Measurements from ENCODE around the gene PARD3. TPM values are rescaled to one million over a fixed set of nuclear protein-coding genes. Genes with fewer than 3 reads are reported as not detected.

Gene PARD3
- total RNA-seq, 1 experiment from 2014 or later, result 51.8 TPM

DNA sequence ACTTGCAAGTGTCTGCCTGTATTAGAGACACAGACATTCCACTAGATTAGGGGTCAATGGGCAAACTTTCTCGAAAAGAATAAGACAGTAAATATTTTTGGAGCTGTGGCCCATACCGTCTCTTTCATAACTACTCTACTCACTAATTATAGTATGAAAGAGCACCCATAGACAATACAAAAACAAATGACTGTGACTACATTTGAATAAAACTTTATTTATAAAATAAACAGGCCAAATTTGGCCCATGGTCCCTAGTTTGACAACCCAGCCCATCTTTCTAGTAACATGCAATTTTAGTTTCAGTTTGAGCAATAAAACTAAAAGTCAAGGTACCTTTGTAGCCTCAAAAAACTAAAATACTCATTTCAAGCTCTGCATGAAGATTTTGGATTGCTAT lies 294.6 kb downstream of the PARD3 start (continued):
- TF ChIP-seq, protein P1, sequence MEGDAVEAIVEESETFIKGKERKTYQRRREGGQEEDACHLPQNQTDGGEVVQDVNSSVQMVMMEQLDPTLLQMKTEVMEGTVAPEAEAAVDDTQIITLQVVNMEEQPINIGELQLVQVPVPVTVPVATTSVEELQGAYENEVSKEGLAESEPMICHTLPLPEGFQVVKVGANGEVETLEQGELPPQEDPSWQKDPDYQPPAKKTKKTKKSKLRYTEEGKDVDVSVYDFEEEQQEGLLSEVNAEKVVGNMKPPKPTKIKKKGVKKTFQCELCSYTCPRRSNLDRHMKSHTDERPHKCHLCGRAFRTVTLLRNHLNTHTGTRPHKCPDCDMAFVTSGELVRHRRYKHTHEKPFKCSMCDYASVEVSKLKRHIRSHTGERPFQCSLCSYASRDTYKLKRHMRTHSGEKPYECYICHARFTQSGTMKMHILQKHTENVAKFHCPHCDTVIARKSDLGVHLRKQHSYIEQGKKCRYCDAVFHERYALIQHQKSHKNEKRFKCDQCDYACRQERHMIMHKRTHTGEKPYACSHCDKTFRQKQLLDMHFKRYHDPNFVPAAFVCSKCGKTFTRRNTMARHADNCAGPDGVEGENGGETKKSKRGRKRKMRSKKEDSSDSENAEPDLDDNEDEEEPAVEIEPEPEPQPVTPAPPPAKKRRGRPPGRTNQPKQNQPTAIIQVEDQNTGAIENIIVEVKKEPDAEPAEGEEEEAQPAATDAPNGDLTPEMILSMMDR (IDR thresholded peaks at IDR 0.05), result no peak
- no peak for TF ChIP-seq RORB (CRISPR knock-in tag; IDR thresholded peaks at IDR 0.05)
- TF ChIP-seq, protein P2, sequence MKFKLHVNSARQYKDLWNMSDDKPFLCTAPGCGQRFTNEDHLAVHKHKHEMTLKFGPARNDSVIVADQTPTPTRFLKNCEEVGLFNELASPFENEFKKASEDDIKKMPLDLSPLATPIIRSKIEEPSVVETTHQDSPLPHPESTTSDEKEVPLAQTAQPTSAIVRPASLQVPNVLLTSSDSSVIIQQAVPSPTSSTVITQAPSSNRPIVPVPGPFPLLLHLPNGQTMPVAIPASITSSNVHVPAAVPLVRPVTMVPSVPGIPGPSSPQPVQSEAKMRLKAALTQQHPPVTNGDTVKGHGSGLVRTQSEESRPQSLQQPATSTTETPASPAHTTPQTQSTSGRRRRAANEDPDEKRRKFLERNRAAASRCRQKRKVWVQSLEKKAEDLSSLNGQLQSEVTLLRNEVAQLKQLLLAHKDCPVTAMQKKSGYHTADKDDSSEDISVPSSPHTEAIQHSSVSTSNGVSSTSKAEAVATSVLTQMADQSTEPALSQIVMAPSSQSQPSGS (CRISPR knock-in tag; IDR thresholded peaks at IDR 0.05; ENCODE audit: borderline replicate concordance, low read depth), result no peak

DNA sequence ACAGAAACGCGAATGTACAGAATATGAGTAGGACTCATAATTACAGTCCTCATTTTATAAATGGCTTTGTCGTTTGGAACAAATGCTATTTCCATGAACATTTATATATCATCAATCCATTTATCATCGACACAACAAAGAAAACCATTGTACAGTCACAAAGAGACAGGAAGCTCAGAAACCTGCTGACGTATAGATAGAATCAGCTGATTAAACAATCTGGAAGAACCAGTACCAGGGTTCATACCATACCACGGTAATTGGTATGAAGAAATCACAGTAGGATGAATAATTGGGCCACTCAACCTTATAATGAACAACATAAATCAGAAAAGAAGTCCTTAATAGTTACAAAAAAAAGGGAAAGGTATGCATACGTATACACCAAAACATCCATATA lies 295.0 kb downstream of the PARD3 start:
- POLR2A ChIA-PET, result no interaction called here
- Mint-ChIP-seq H3K4me1 (peaks cover 18% of the 10 kb centered on the region), H3K36me3 (0 out of 2 replicates have a peak, but pooled peaks cover 4% of the 10 kb centered on the region), H3K9me3 (no peaks in the 10 kb centered on the region), H3K27me3 (ENCODE audit: low read depth) (no peaks in the 10 kb centered on the region), H3K4me3 (no peak overlapping the region), H3K27ac (no peak overlapping the region)
- no peak for DNase-seq (ENCODE audit: low spot score)
- CTCF ChIA-PET, result interaction anchor here (1.9 kb wide), 1 partner anchor 118 kb away, joined by 7 read pairs; no protein-coding TSS in a partner anchor
- no peak for TF ChIP-seq FOXP1 (CRISPR knock-in tag; IDR thresholded peaks at IDR 0.05; ENCODE audit: borderline replicate concordance)
- TF ChIP-seq, protein P3, sequence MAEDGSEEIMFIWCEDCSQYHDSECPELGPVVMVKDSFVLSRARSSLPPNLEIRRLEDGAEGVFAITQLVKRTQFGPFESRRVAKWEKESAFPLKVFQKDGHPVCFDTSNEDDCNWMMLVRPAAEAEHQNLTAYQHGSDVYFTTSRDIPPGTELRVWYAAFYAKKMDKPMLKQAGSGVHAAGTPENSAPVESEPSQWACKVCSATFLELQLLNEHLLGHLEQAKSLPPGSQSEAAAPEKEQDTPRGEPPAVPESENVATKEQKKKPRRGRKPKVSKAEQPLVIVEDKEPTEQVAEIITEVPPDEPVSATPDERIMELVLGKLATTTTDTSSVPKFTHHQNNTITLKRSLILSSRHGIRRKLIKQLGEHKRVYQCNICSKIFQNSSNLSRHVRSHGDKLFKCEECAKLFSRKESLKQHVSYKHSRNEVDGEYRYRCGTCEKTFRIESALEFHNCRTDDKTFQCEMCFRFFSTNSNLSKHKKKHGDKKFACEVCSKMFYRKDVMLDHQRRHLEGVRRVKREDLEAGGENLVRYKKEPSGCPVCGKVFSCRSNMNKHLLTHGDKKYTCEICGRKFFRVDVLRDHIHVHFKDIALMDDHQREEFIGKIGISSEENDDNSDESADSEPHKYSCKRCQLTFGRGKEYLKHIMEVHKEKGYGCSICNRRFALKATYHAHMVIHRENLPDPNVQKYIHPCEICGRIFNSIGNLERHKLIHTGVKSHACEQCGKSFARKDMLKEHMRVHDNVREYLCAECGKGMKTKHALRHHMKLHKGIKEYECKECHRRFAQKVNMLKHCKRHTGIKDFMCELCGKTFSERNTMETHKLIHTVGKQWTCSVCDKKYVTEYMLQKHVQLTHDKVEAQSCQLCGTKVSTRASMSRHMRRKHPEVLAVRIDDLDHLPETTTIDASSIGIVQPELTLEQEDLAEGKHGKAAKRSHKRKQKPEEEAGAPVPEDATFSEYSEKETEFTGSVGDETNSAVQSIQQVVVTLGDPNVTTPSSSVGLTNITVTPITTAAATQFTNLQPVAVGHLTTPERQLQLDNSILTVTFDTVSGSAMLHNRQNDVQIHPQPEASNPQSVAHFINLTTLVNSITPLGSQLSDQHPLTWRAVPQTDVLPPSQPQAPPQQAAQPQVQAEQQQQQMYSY (CRISPR knock-in tag; IDR thresholded peaks at IDR 0.05), result no peak
- no peak for TF ChIP-seq HMGA2 (CRISPR knock-in tag; IDR thresholded peaks at IDR 0.05)
- no peak for TF ChIP-seq IRF2 (CRISPR knock-in tag; IDR thresholded peaks at IDR 0.05; ENCODE audit: borderline replicate concordance, low read depth)
- TF ChIP-seq TP53 (CRISPR knock-in tag; IDR thresholded peaks at IDR 0.05), result no peak
- TF ChIP-seq EMX1 (CRISPR knock-in tag; IDR thresholded peaks at IDR 0.05), result no peak
- TF ChIP-seq, protein P4, sequence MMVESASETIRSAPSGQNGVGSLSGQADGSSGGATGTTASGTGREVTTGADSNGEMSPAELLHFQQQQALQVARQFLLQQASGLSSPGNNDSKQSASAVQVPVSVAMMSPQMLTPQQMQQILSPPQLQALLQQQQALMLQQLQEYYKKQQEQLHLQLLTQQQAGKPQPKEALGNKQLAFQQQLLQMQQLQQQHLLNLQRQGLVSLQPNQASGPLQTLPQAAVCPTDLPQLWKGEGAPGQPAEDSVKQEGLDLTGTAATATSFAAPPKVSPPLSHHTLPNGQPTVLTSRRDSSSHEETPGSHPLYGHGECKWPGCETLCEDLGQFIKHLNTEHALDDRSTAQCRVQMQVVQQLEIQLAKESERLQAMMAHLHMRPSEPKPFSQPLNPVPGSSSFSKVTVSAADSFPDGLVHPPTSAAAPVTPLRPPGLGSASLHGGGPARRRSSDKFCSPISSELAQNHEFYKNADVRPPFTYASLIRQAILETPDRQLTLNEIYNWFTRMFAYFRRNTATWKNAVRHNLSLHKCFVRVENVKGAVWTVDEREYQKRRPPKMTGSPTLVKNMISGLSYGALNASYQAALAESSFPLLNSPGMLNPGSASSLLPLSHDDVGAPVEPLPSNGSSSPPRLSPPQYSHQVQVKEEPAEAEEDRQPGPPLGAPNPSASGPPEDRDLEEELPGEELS (CRISPR knock-in tag; IDR thresholded peaks at IDR 0.05), result no peak
- no peak for TF ChIP-seq NR3C1 (CRISPR knock-in tag; conservative IDR thresholded peaks at IDR 0.05; ENCODE audit: low read depth)
- TF ChIP-seq, protein P5, sequence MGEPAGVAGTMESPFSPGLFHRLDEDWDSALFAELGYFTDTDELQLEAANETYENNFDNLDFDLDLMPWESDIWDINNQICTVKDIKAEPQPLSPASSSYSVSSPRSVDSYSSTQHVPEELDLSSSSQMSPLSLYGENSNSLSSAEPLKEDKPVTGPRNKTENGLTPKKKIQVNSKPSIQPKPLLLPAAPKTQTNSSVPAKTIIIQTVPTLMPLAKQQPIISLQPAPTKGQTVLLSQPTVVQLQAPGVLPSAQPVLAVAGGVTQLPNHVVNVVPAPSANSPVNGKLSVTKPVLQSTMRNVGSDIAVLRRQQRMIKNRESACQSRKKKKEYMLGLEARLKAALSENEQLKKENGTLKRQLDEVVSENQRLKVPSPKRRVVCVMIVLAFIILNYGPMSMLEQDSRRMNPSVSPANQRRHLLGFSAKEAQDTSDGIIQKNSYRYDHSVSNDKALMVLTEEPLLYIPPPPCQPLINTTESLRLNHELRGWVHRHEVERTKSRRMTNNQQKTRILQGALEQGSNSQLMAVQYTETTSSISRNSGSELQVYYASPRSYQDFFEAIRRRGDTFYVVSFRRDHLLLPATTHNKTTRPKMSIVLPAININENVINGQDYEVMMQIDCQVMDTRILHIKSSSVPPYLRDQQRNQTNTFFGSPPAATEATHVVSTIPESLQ (CRISPR knock-in tag; IDR thresholded peaks at IDR 0.05), result no peak
- no peak for TF ChIP-seq NFYB (CRISPR knock-in tag; conservative IDR thresholded peaks at IDR 0.05; ENCODE audit: low read depth)
- TF ChIP-seq, protein P6, sequence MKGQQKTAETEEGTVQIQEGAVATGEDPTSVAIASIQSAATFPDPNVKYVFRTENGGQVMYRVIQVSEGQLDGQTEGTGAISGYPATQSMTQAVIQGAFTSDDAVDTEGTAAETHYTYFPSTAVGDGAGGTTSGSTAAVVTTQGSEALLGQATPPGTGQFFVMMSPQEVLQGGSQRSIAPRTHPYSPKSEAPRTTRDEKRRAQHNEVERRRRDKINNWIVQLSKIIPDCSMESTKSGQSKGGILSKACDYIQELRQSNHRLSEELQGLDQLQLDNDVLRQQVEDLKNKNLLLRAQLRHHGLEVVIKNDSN (CRISPR knock-in tag; IDR thresholded peaks at IDR 0.05), result no peak
- TF ChIP-seq SMAD3 (CRISPR knock-in tag; IDR thresholded peaks at IDR 0.05; ENCODE audit: borderline replicate concordance), result no peak
- no peak for TF ChIP-seq OVOL2 (CRISPR knock-in tag; IDR thresholded peaks at IDR 0.05; ENCODE audit: borderline replicate concordance)
- no peak for TF ChIP-seq ZNF671 (CRISPR knock-in tag; IDR thresholded peaks at IDR 0.05)
- no peak for TF ChIP-seq NFATC4 (CRISPR knock-in tag; IDR thresholded peaks at IDR 0.05)
- TF ChIP-seq, protein P7, sequence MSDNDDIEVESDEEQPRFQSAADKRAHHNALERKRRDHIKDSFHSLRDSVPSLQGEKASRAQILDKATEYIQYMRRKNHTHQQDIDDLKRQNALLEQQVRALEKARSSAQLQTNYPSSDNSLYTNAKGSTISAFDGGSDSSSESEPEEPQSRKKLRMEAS (CRISPR knock-in tag; IDR thresholded peaks at IDR 0.05), result no peak
- no peak for TF ChIP-seq RELA (CRISPR knock-in tag; IDR thresholded peaks at IDR 0.05; ENCODE audit: borderline replicate concordance)
- TF ChIP-seq TEAD1 (CRISPR knock-in tag; IDR thresholded peaks at IDR 0.05), result no peak
- TF ChIP-seq MXD4 (CRISPR knock-in tag; IDR thresholded peaks at IDR 0.05; ENCODE audit: borderline replicate concordance), result no peak
- ATAC-seq, result no peak
